Measurements from ENCODE around the gene DNMT3A.

DNA sequence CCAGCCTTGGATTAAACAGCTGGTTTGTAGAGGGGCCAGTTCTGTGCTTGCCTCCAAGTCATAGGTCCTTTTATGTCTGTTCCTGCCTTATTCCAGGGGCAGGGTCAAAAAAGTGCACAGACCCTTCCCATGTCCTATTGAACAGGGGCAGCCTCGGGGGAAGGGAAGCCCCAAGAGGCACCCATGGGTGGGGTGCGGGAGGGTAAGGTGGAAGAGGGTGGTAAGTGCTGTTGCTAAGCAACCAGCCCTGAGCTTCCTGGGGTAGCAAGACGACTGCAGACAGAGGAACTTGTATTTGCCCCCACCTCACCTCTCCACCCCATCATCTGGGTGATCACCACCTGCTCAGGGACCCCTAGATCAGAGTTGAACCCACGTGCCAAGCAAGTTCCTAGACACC is 7.7 kb downstream of the DNMT3A start:
- TF ChIP-seq, protein P1, sequence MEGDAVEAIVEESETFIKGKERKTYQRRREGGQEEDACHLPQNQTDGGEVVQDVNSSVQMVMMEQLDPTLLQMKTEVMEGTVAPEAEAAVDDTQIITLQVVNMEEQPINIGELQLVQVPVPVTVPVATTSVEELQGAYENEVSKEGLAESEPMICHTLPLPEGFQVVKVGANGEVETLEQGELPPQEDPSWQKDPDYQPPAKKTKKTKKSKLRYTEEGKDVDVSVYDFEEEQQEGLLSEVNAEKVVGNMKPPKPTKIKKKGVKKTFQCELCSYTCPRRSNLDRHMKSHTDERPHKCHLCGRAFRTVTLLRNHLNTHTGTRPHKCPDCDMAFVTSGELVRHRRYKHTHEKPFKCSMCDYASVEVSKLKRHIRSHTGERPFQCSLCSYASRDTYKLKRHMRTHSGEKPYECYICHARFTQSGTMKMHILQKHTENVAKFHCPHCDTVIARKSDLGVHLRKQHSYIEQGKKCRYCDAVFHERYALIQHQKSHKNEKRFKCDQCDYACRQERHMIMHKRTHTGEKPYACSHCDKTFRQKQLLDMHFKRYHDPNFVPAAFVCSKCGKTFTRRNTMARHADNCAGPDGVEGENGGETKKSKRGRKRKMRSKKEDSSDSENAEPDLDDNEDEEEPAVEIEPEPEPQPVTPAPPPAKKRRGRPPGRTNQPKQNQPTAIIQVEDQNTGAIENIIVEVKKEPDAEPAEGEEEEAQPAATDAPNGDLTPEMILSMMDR (IDR thresholded peaks at IDR 0.05): no peak
- TF ChIP-seq POLR2A (IDR thresholded peaks at IDR 0.05): no peak

Data from sigmoid colon (tissue), 3 donors.